NOMO-1 (cell line): ENCODE measurements around the gene ZNF333.

ENCODE experiments used
- DNase-seq, 2 experiments: peaks; one replicate each; lab custom pipeline; 2025; ENCODE audit not compliant: unreplicated experiment in 2 of 2; lab: John Stamatoyannopoulos, UW

Gene ZNF333

DNA sequence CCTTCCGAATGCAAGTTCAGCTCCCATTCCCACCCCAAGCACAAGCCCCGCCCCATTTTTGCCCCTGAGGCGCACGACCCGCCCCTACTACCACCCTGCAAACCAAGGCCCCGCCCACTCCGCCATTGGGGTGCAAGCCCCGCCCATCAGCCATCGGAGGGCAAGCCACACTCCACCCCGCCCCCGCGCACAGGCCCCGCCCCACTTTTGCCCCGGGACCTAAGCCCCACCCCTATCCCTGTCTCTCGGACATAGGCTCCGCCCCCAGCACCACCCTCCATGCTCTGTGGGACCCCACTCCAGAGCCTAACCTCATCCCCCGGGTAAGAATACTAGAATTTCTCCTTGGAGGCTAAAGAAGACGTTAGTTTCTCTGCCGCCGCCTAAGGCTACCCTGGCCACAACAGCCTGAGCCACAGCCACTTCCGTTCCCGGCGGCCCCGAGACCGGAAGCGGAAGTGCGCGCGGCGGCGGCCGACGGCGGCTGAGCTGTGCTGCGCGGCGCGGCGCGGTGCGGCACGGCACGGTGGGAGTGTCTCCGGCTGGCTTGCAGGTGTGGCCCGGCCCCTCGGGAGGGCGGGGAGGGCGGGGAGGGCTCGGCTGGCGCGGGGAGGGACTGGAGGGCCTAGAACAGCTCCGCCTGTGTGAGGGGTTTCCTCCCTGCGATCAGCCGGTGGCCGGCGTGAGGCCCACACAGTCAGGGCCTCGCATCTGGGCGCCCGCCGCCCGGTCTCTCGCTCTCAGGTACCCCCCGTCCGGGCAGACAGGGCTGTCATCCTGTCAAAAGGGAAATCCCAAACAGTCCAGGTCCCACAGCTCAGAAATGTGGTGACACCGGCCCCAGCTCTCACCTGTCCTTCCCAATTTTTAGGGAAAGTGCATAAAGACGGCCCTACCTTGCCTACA lies at the start of gene ZNF333:
Gene ZNF333 (plus strand): TSS at position 451 of the 906 bp plus-strand sequence. CDS start 3,444 bp downstream, outside the sequence.
- DNase-seq, result peak; percentile 93

DNA sequence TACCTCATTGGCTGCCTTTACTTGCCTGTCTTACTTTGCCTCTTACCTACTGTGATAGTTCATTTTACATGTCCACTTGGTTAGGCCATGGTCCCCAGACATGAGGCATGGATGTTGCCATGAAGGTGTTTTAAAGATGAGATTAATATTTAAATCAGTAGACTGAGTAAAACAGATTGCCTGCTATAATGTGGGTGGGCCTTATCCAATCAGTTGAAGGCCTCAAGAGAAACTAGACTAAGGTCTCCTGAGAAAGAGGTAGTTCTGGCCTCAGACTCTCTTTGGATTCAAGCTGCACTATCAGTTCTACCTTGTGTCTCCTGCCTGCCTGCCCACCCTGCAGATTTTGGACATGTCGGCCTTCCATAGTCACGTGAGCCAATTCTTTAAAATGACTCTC lies 41.3 kb upstream of the ZNF333 start:
- DNase-seq, result no peak

DNA sequence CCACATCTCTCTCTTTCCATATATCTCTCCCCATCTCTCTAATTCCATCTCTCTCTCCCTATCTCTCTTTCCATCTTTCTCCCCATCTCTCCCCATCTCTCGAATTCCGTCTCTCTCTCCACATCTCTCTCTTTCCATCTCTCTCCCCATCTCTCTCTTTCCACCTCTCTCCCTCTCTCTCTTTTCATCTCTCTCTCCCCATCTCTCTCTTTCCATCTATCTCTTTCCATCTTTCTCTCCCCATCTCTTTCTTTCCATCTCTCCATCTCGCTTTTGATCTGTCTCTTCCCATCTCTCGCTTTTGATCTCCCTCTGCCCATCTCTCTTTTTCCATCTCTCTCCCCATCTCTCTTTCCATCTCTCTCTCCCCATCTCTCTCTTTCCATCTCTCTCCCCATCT lies 40.8 kb upstream of the ZNF333 start:
- DNase-seq, result no peak

DNA sequence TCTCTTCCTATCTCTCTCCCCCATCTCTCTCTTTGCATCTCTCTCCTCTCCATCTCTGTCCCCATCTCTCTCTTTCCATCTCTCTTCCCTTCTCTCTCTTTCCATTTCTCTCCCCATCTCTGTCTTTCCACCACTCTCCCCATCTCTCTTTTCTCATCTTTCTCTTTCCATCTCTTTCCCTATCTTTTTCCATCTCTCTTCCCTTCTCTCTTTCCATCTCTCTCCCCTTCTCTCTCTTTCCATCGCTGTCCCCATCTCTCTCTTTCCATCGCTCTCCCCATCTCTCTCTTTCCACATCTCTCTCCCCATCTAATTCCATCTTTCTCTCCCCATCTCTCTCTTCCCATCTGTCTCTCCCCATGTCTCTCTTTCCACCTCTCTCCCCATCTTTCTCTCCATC lies 39.7 kb upstream of the ZNF333 start:
- DNase-seq, result no peak

DNA sequence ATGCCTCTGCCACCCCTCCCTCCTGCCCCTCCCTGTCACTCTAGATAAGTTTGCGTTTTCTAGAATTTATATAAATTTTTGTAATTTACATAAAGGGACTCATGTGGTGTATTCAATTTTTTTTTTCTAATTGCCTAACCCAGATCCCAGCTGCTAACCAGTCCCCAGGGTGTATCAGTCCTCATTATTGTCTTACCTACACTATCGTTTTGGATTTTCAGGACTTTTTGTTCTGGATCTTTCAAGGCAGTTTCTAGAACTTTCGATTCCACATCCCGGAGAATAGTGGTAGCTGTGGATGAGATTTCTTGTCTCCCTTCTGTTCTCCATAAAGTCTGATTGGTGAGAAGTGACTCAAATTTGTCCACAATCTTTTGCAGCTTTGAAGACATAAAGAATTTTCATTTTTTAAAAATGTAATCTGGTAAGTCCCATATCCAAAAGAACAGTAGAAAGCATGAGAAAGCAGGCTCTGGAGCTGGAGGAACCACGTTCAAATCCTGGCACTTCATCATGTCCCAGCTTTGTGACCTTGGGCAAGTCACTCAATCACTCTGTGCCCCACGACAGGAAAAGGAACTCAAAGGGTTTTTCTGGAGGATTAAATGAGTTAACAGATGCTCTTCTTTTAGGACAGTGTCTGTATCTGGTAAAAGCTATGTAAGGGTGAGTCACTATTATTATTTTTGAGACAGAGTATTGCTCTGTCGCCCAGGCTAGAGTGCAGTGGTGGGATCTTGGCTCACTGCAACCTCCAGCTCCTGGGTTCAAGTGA lies 34.9 kb upstream of the ZNF333 start:
- DNase-seq, result no peak

DNA sequence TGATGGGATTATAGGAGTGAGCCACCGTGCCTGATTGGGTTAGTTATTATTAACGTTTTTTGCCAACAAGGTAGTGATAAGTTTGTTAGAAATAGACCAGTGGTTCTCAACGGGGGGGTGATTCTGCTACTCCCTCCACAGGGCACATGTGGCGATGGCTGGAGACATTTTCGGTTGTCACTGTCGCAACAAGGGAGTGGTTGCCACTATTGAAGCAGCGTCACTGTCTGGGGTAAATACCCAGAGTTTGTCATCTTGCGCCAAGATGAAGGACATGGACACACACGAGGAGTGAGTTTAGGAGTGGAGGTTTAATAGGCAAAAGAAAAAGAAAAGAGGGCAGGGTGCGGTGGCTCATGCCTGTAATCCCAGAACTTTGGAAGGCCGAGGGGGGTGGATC lies 34.1 kb upstream of the ZNF333 start:
- DNase-seq, result peak in 1 of 2 experiments; percentile 3

DNA sequence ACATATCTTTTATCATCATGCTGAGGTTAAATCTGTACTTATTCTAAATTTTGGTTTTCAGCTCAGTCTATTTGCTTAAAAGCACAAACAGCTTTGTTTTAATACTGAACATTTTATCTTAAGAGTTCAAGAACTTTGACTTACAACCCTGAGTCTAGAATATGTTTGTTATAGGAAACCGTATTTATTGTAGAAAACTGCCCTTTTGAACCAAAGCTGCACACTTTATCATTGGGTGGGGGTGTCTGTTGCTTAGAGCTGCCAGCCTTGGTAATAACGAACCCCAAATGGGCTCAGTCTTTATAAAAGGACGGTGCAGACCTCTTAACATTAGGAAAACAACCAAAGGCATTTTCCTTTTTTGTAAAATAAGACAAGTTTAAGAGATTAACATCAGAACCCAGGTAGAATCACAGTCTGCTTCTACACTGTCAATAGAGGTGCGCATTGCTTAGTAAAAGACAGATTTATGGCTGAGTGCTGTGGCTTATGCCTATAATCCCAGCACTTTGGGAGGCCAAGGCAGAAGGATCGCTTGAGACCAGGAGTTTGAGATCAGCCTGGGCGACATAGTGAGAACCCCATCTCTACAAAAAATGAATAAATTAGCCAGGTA lies 29.9 kb upstream of the ZNF333 start:
- DNase-seq, result no peak

DNA sequence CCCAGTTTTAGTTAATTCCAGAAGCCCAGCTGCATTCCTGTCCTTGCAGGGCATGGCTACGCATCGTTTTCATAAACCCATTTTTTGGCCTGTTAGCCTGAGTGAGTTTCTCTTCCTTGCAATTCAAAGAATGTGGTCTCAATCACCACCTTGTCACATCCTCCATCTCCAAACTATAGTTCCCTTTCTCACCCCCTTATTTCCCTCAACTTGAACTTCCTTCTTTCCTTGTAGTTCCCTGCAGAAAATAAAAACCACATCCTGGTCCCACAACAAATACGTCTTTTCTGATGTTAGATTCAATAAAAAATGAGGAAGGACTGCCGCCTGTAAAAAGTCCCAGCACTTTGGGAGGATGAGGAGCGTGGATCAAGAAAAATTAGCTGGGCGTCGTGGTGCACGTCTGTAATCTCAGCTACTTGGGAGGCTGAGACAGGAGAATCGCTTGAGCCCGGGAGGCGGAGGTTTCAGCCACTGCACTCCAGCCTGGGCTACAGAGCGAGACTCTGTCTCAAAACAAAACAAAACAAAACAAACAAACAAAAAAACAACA lies 28.4 kb upstream of the ZNF333 start:
- peak; percentile 29 to 44 for DNase-seq

DNA sequence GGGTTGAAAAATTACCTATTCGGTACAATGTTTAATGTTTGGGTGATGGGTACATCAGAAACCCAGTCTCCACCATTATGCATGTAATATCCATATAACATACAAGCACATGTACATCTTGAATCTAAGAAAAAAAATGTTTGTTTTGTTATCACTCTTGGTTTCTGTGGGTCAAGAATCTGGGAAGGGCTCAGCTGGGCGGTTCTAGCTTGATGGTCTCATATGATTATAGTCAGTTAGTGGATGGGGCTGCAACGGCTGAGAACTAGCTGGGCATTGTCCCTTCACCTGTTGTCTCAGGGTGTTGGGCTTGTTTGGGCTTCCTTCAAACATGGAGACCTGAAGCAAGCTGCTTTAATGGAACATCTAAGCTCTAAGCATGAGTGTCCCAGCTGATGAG lies 19.9 kb upstream of the ZNF333 start:
- no peak for DNase-seq

DNA sequence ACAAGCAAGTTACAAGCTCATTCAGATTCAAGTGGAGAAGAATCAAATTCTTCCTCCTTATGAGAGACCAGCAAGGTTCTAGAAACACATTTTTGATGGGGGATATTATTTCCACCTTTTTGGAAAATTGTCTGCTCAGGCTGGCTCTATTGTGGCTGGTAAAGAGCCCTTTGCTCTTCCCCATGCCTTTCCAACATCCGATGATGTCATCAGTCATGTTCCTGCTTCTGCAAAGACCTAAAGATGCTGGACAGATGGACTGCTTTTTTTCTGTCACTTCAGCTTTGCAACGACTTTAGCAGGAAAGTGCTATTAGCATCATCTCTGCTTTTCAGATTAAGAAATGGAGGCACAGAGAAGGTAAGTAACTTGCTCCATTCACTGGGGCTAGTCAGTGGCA lies 19.4 kb upstream of the ZNF333 start:
- DNase-seq, result no peak

DNA sequence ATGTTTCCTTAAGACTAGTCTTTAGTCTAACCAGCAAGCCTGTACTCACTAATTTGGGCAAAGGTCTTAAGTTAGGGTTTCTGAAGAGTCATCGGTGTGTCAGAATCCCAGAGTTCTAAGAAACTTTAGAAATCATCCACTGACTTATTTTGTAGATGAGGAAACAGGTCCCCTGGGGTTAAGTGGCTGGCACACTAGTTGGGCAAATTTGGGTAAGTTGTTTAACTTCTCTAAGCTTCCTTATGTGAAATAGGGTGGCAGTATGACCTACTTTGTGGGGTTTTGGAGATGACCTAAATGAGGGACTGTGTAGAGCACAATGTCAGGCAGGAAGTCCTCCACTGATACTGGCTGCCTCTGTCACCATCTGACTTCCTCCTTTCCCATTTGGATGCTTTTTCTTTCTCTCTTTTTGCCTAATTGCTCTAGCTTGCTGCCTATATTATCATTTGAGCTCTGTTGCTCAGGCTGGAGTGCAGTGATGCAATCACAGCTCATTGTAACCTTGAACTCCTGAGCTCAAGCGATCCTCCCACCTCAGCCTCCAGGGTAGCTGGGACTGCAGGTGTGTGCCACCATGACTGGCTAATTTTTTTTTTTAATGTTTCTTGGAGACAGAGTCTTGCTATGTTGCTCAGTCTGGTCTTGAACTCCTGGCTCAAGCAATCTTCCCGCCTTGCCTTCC lies 17.5 kb upstream of the ZNF333 start:
- DNase-seq, result peak; percentile 58 to 80

DNA sequence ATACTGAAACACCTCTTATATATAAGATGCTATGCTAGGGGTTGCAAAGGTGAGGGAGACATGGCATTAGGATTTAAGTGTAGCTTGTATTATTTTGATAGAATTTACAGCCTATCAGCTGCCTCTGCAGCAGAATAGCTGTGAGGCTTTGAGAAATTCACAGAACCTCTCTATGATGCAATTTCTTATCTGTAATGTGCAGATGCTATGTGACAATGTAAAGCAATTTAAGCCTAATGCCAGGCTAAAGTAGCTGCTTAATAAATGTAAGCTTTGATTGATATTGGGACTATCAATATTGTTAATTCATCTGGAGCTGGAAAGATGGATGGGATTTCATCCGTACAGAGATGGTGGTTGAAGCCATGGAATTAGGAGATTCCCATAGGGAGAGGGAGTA lies 16.8 kb upstream of the ZNF333 start:
- peak in 1 of 2 experiments; percentile 33 for DNase-seq

DNA sequence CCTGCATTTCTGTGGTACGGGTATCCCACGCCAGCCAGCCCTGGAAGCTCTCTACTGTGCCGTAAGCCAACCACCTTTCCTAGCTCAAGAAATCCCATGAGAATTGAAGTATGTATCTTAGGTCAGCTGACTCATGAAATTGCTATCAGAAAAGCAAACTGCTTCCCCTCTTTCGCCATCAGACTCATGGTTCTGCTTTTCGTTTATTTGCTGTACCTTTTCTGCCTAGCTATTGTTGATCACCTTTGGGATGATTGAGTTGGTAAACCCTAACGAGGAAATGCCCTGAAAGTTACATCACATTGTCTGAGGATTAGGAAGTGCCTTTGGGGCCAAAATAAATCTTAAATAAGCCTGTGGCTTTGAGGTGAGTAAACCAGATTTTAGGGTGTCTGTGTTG lies 15.1 kb upstream of the ZNF333 start, which contains the start of gene ADGRE3:
Gene ADGRE3 (minus strand): TSS at position 81 of the 400 bp plus-strand sequence. CDS start 74 bp downstream, at position 7.
- DNase-seq, result peak; percentile 74 to 95

DNA sequence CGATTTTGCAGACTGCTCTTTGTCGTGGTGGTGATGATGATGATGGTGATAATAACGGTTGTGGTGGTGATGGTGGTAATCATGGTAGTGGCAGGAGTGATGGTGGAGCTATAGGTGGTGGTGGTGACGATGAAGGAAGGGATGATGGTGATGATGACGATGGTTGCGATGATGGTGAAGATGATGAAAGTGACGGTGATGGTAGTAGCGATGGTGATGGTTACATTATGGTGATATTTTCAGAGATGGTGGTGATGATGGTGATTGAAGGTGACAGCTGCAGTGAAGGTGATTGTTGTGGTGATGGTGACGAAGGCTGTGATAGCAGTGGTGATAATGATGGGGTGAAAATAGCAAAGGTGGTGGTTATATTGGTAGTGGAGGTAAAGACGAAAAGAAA lies 13.1 kb upstream of the ZNF333 start:
- no peak for DNase-seq

DNA sequence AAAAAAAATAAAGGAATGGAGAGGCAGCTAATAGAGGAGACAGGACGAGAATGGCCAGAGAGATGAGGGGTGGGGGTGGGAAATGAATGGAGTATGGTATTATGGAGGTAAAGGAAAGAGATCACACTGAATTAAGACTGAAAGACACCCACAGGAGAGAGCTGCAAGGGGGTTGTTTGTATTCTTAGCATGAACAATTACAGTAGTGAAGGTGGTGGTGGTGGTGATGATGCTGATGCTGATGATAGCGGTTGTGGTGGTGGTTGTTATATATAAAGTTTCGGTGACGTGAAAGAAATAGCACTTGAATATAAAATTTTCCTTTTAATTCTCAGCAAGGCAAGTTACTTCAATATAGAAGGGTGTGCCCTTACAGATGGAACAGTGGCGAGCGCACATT lies 12.4 kb upstream of the ZNF333 start:
- DNase-seq, result no peak

DNA sequence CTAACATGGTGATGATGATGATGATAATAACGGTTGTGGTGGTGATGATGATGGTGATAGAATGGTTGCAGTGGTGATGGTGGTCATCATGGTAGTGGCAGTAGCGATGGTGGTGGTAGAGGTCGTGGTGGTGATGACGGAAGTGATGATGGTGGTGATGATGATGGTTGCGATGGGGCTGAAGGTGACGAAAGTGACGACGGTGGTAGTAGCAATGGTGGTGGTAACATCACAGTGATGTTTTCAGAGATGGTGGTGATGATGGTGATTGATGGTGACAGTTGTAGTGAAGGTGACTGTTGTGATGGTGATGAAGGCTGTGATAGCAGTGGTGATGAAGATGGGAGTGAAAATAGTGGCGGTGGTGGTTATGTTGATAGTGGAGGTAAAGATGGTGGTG lies 11.6 kb upstream of the ZNF333 start:
- DNase-seq, result no peak

DNA sequence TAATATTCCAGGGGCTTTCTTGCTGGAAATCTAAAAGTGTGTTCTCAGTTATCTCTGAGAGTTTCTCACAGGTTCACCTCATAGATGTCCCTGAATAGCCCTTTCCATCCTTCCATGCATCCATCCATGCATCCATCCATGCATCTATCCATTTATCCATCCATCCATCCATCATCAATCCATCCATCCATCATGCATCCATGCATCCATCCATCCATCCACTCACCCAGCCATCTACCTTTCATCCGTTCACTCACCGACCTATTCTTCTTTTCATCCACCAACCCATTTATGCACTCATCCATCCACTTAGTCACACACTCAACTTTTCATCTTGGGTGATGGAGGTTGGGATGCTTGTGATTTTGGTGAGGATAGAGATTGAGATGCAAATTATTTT lies 7.8 kb upstream of the ZNF333 start:
- DNase-seq, result no peak

DNA sequence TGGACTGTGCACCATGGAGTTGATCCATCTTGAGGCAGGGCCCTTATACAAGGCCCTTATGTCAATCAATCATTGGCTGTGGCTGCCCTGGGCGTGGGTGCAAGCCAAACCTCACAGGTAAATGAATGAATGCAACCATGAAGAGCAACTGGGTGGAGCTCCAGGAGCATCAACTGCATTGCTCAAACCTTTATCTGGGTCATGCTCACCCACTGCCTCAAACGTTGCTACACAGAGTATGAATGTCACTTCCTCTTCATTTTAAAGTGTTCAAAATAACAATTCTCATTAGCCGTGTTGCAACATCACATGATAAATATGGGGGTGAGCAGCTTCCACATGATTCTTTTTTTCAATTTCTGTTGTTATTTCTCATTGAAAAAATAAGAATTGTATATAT lies 6.4 kb upstream of the ZNF333 start:
- peak; percentile 81 to 94 for DNase-seq

DNA sequence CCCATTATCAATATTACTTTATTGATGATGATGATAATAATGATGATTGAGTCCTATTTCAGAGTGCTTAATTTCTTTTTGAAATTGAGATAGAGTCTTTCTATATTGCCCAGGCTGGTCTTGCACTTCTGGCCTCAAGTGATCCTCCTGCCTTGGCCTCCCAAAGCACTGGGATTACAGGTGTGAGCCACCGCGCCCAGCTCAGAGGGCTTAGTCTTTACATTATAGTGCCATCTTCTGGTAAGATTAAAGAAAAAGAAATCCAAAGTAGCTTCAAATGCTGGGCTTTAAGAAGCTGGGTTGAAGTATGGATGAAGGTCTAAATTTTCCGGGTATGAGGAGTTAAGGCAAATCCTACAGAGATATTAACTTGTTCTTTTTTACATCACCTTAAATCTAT lies 3.4 kb upstream of the ZNF333 start:
- DNase-seq, result peak; percentile 27 to 45

DNA sequence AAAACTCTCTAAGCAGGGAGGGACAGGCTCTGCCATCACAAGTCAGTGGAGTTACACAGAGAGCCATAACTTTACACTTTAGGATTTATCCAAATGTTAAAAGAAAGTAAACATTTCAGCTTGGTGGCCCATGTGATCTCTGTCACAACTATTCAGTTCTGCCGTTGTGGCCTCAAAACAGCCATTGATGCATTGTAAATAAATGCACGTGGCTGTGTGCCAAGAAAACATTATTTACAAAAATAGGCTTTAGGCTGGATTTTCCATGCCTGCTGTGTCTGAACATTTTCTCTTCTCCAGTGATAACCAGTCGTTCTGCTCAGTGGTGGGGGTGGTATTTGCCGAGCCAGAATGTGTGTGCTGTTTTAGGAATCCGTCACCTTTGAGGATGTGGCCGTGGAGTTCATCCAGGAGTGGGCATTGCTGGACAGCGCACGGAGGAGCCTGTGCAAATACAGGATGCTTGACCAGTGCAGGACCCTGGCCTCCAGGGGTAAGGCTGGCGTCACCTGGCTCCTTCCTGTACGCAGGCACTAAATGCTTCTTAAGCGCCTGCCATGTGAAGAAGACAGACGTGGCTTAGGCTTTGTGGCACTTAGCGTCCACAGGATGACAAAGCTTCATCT lies 4.9 kb downstream of the ZNF333 start:
- no peak for DNase-seq
